H1 (cell line): ENCODE measurements around the gene CSRP1. TPM values are rescaled to one million over a fixed set of nuclear protein-coding genes. Genes with fewer than 3 reads are reported as not detected.
A peak's percentile ranks its signal among the peaks of the same experiment; 100 is the strongest.

Experiments used
- CTCF ChIA-PET: fragments of 300-600 bp; sonication (Branson Sonifier 250); formaldehyde crosslinking; loops from one replicate; lab custom pipeline; 2021; ENCODE audit not compliant: partially characterized antibody; lab: Charles Lee
- POLR2A ChIA-PET: fragments of 300-600 bp; sonication (Branson Sonifier 250); formaldehyde crosslinking; loops from one replicate; lab custom pipeline; 2021; ENCODE audit warnings: inconsistent platforms; ENCODE audit not compliant: partially characterized antibody; lab: Charles Lee
- DNase-seq, 2 experiments: peaks; one replicate each; pipeline versions ENCODE4 v3.0.0 to v3.0.0-alpha.2; 2010 to 2022; ENCODE audit warnings: low spot score in 2 of 2, low read depth in 1 of 2, mixed read lengths in 1 of 2
- FAIRE-seq: peaks from 2 replicates; lab custom pipeline; 2011; peaks lifted over from hg19 to GRCh38; lab: Jason Lieb, UNC
- H2AFZ ChIP-seq: 2 replicates; pipeline ENCODE4 v1.8.1; 2012; ENCODE audit warnings: low read length, inconsistent platforms
- H2AK5ac ChIP-seq: 2 replicates; pipeline ENCODE4 v1.6.1; 2013; ENCODE audit warnings: low read depth, low read length
- H2BK120ac ChIP-seq: replicated peaks from 2 replicates; pipeline ENCODE3; 2013; ENCODE audit warnings: low read depth, low read length, inconsistent platforms
- H2BK12ac ChIP-seq: 2 replicates; pipeline ENCODE4 v1.6.1; 2013; ENCODE audit warnings: low read depth, low read length
- H2BK15ac ChIP-seq: 2 replicates; pipeline ENCODE4 v1.6.1; 2013; ENCODE audit warnings: low read length
- H2BK20ac ChIP-seq: 2 replicates; pipeline ENCODE4 v1.6.1; 2013; ENCODE audit warnings: low read length
- H2BK5ac ChIP-seq: 2 replicates; pipeline ENCODE4 v1.6.1; 2013; ENCODE audit warnings: low read depth, low read length
- H3K14ac ChIP-seq: 2 replicates; pipeline ENCODE4 v1.6.1; 2013; ENCODE audit warnings: inconsistent platforms; ENCODE audit not compliant: insufficient read length
- H3K18ac ChIP-seq: 2 replicates; pipeline ENCODE4 v1.6.1; 2013; ENCODE audit warnings: low read length; ENCODE audit errors: extremely low read depth
- H3K23ac ChIP-seq: 2 replicates; pipeline ENCODE4 v1.6.1; 2013; ENCODE audit warnings: inconsistent platforms; ENCODE audit not compliant: insufficient read length
- H3K23me2 ChIP-seq: 2 replicates; pipeline ENCODE4 v1.6.1; 2013; ENCODE audit warnings: low read depth, low read length
- H3K27ac ChIP-seq: 2 replicates; pipeline ENCODE4 v1.6.1; 2011; ENCODE audit warnings: low read depth, low read length, inconsistent platforms
- H3K27me3 ChIP-seq, 4 experiments: replicated peaks in 1 of 4; 1 replicate in 1 of 4; 2 replicates in 3 of 4; pipeline versions ENCODE4 v1.6.1 to v1.8.1; 2011 to 2013; ENCODE audit warnings: low read length in 3 of 4, mild to moderate bottlenecking in 3 of 4, inconsistent platforms in 2 of 4, mixed read lengths in 2 of 4, moderate library complexity in 1 of 4; ENCODE audit not compliant: control insufficient read depth in 3 of 4, insufficient read depth in 3 of 4; ENCODE audit errors: extremely low read depth in 1 of 4
- H3K36me3 ChIP-seq, 4 experiments: 2 replicates each; pipeline versions ENCODE4 v1.6.1 to v1.8.1; 2011 to 2013; ENCODE audit warnings: mild to moderate bottlenecking in 4 of 4, low read length in 3 of 4, moderate library complexity in 2 of 4, control low read depth in 1 of 4, inconsistent platforms in 1 of 4; ENCODE audit not compliant: insufficient read depth in 4 of 4, control insufficient read depth in 2 of 4
- H3K4ac ChIP-seq: replicated peaks from 2 replicates; pipeline ENCODE3; 2013; ENCODE audit warnings: low read length, low read depth, mixed read lengths, inconsistent platforms; ENCODE audit not compliant: insufficient read length
- H3K4me1 ChIP-seq, 4 experiments: replicated peaks in 1 of 4; 1 replicate in 1 of 4; 2 replicates in 3 of 4; pipeline versions ENCODE4 v1.6.1 to v1.8.1; 2011 to 2013; ENCODE audit warnings: low read length in 3 of 4, inconsistent platforms in 2 of 4, mixed read lengths in 1 of 4; ENCODE audit not compliant: insufficient read depth in 4 of 4, control insufficient read depth in 3 of 4
- H3K4me2 ChIP-seq, 2 experiments: 2 replicates each; pipeline versions ENCODE4 v1.6.1 to v1.8.1; 2011 to 2013; ENCODE audit warnings: low read depth in 2 of 2, low read length in 2 of 2, control low read depth in 1 of 2, inconsistent platforms in 1 of 2, mild to moderate bottlenecking in 1 of 2; ENCODE audit not compliant: insufficient read depth in 1 of 2
- H3K4me3 ChIP-seq, 4 experiments: fragments of 200-600, 300-600 bp in 1 of 4; sonication (generic), shearing (Covaris generic), sonication (Bioruptor Twin) in 1 of 4; 2 replicates each; pipeline versions ENCODE4 v1.5.1 to v1.8.1; 2011 to 2016; ENCODE audit warnings: low read length in 4 of 4, low read depth in 3 of 4, control low read depth in 2 of 4, inconsistent platforms in 2 of 4, mild to moderate bottlenecking in 2 of 4, mixed read lengths in 1 of 4, moderate library complexity in 1 of 4; ENCODE audit not compliant: insufficient read depth in 2 of 4; ENCODE audit errors: extremely low read depth in 1 of 4
- H3K56ac ChIP-seq: replicated peaks from 2 replicates; pipeline ENCODE3; 2013; ENCODE audit warnings: low read depth, mild to moderate bottlenecking, mixed read lengths, low read length, inconsistent platforms; ENCODE audit not compliant: insufficient read length
- H3K79me1 ChIP-seq: 2 replicates; pipeline ENCODE4 v1.6.1; 2013; ENCODE audit warnings: low read depth, low read length, control low read depth
- H3K79me2 ChIP-seq, 2 experiments: 2 replicates each; pipeline versions ENCODE4 v1.6.1 to v1.8.1; 2012 to 2013; ENCODE audit warnings: low read length in 2 of 2, mild to moderate bottlenecking in 2 of 2, inconsistent platforms in 1 of 2; ENCODE audit not compliant: insufficient read depth in 2 of 2, control insufficient read depth in 1 of 2
- H3K9ac ChIP-seq, 4 experiments: replicated peaks in 1 of 4; 1 replicate in 1 of 4; 2 replicates in 3 of 4; pipeline versions ENCODE4 v1.6.1 to v1.8.1; 2011 to 2013; ENCODE audit warnings: low read depth in 3 of 4, low read length in 3 of 4, control low read depth in 2 of 4, mild to moderate bottlenecking in 2 of 4, moderate library complexity in 2 of 4, inconsistent platforms in 1 of 4; ENCODE audit errors: extremely low read depth in 1 of 4
- H3K9me3 ChIP-seq, 2 experiments: 2 replicates each; pipeline versions ENCODE4 v1.6.1 to v1.8.1; 2012 to 2013; ENCODE audit warnings: mild to moderate bottlenecking in 2 of 2, moderate library complexity in 2 of 2, control low read depth in 1 of 2, inconsistent platforms in 1 of 2, low read depth in 1 of 2, low read length in 1 of 2, mixed read lengths in 1 of 2; ENCODE audit not compliant: insufficient read depth in 2 of 2
- H4K20me1 ChIP-seq, 2 experiments: replicated peaks in 1 of 2; 2 replicates each; pipeline versions ENCODE3 to v1.8.1; 2011 to 2013; ENCODE audit warnings: inconsistent platforms in 2 of 2, low read length in 2 of 2, mild to moderate bottlenecking in 1 of 2; ENCODE audit not compliant: insufficient read depth in 2 of 2, control insufficient read depth in 1 of 2
- H4K5ac ChIP-seq: 2 replicates; pipeline ENCODE4 v1.6.1; 2013; ENCODE audit warnings: low read length, low read depth, mixed read lengths, inconsistent platforms; ENCODE audit not compliant: insufficient read length
- H4K8ac ChIP-seq: 2 replicates; pipeline ENCODE4 v1.8.0; 2013; ENCODE audit warnings: mild to moderate bottlenecking, moderate library complexity, low read length, inconsistent platforms; ENCODE audit not compliant: insufficient read depth; ENCODE audit errors: extremely low read depth
- H4K91ac ChIP-seq: replicated peaks from 2 replicates; pipeline ENCODE3; 2013; ENCODE audit warnings: low read length, mixed read lengths, inconsistent platforms; ENCODE audit not compliant: insufficient read length
- CHD2 ChIP-seq: IDR thresholded peaks from 2 replicates; pipeline ENCODE4 v1.6.1; 2012; ENCODE audit warnings: low read length, improper control_type of control experiment
- CREB1 ChIP-seq: IDR thresholded peaks from 2 replicates; pipeline ENCODE4 v1.6.1; 2012; ENCODE audit warnings: inconsistent platforms
- CTBP2 ChIP-seq: IDR thresholded peaks from 2 replicates; pipeline ENCODE4 v1.7.0; 2011; ENCODE audit warnings: borderline replicate concordance, mild to moderate bottlenecking, moderate library complexity, mixed read lengths, low read length; ENCODE audit not compliant: insufficient read depth, insufficient read length
- EGR1 ChIP-seq: IDR thresholded peaks from 2 replicates; pipeline ENCODE4 v1.6.1; 2011; ENCODE audit warnings: low read depth, low read length, borderline replicate concordance
- FOSL1 ChIP-seq: IDR thresholded peaks from 2 replicates; pipeline ENCODE4 v1.6.1; 2011; ENCODE audit warnings: mild to moderate bottlenecking, low read depth, low read length, moderate library complexity; ENCODE audit not compliant: insufficient read depth
- MAFK ChIP-seq: IDR thresholded peaks from 2 replicates; pipeline ENCODE4 v1.6.1; 2012; ENCODE audit warnings: low read depth, mild to moderate bottlenecking, improper control_type of control experiment, low read length
- PHF8 ChIP-seq: fragments of 200-600 bp; sonication (generic); conservative IDR thresholded peaks from 2 replicates; pipeline ENCODE4 v1.7.1; 2012; ENCODE audit warnings: low read depth, mild to moderate bottlenecking, inconsistent platforms, low read length, moderate library complexity
- POU5F1 ChIP-seq: IDR thresholded peaks from 2 replicates; pipeline ENCODE4 v1.6.1; 2011; ENCODE audit warnings: low read depth, mild to moderate bottlenecking, low read length, moderate library complexity
- SUZ12 ChIP-seq: fragments of 200-600 bp; sonication (generic); IDR thresholded peaks from 2 replicates; pipeline ENCODE4 v1.6.1; 2012; ENCODE audit warnings: mild to moderate bottlenecking, inconsistent platforms, low read length, moderate library complexity, mixed read lengths
- WGBS, 2 experiments: shearing (Covaris generic) in 1 of 2; methylation state at CpG; one replicate each; pipeline versions ENCODE4 v1.1.6 to v1.1.7; 2013 to 2015; ENCODE audit warnings: low lambda C conversion rate in 2 of 2, mixed read lengths in 2 of 2, inconsistent platforms in 1 of 2, low coverage in 1 of 2, missing lambda C conversion rate in 1 of 2; ENCODE audit not compliant: insufficient replicate concordance in 2 of 2, insufficient coverage in 1 of 2, insufficient read length in 1 of 2; ENCODE audit errors: extremely low coverage in 1 of 2, missing lambda C conversion rate in 1 of 2; 5-methylcytosine and 5-hydroxymethylcytosine counted together
- polyA plus RNA-seq, 7 experiments: library from polyadenylated mRNA; depleted of rRNA in 3 of 7; stranded (reverse) in 5 of 7; unstranded in 2 of 7; fragments of >200 nt in 5 of 7; fragments of 200-250 nt in 2 of 7; gene quantifications; 1 replicate in 5 of 7; 2 replicates in 1 of 7; 4 replicates in 1 of 7; pipeline versions ENCODE4 v1.2.1 to v1.2.3, GENCODE V29; 2011 to 2013; ENCODE audit warnings: missing spikeins in 2 of 7, mixed read lengths in 2 of 7
- total RNA-seq: library from RNA; stranded (reverse); fragmentation: NEBNext Ultra II Directional; extraction: Animal tissue kit (Norgen Biotek cat#: 25700); gene quantifications from 2 replicates; pipeline ENCODE4 v1.2.1, GENCODE V29; 2021

The CSRP1 gene
- total and polyA plus RNA-seq, 2 of the 8 experiments (the other 6 are each of a cell fraction or from before 2014, with no cell fraction given) = 14.2 to 22.3 TPM

DNA sequence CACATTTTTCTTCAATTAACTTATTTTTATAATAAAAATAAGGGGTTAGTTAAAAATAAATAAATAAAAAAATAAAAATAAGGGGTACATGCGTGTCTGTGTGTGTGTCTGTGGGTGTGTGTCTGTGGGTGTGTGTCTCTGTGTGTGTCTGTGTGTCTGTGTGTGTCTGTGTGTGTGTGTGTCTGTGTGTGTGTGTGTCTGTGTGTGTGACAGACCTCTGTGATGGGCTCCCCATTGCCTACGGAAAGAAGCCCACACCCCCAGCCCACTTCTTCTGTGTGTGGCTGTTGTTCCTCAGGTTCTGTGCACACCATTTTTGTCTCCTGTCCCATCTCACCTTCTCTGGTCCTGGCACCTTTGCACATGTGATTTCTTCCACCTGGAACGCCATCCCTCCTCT, 47.9 kb downstream of the CSRP1 start:
- Histone ChIP-seq H3K9ac (no peak overlapping the region), H2BK120ac (no peak overlapping the region), H2AK5ac (no peak overlapping the region), H3K56ac (no peak overlapping the region), H2BK5ac (no peak overlapping the region), H2BK20ac (no peak overlapping the region), H3K4ac (no peak overlapping the region), H3K4me3 (no peak overlapping the region), H2BK12ac (no peak overlapping the region), H3K4me1 (peaks cover 2 to 12% (median 5%) of the 10 kb centered on the region in 4 experiments), H2BK15ac (no peak overlapping the region), H3K27me3 (no peaks in the 10 kb centered on the region), H4K20me1 (no peaks in the 10 kb centered on the region), H3K36me3 (no peaks in the 10 kb centered on the region), H3K23ac (no peak overlapping the region), H3K79me2 (no peaks in the 10 kb centered on the region), H3K14ac (no peak overlapping the region), H3K4me2 (no peak overlapping the region), H3K23me2 (no peaks in the 10 kb centered on the region), H3K18ac (no peak overlapping the region), H2AFZ (no peak overlapping the region), H4K91ac (peak overlapping the region; percentile 47), H3K27ac (no peak overlapping the region), H4K8ac (no peak overlapping the region), H4K5ac (no peak overlapping the region), H3K79me1 (no peaks in the 10 kb centered on the region), H3K9me3 (no peaks in the 10 kb centered on the region)
- ChIA-PET POLR2A (interaction anchor here (1.4 kb wide), 2 partner anchors 9 to 41 kb away, joined by 3 to 5 read pairs; partner anchors contain the start of gene PHLDA3), CTCF (interaction anchor here (1.4 to 12.7 kb wide), 7 partner anchors 10 to 101 kb away, joined by 3 to 155 read pairs (median 8); partner anchors contain the start of gene PHLDA3)
- DNase-seq (no peak), FAIRE-seq (no peak)
- TF ChIP-seq EGR1 (no peak), FOSL1 (no peak), CHD2 (no peak), PHF8 (no peak), CTBP2 (no peak), POU5F1 (no peak), SUZ12 (no peak), MAFK (no peak), CREB1 (no peak)
- whole genome bisulfite sequencing, 2 experiments = 87% methylated on average over 3 of the region's 3 CpGs; no CpG with 5 or more reads in 1 of the 2 experiments
